ENCODE data around the gene ZSCAN31. TPM values are rescaled to one million over a fixed set of nuclear protein-coding genes. Genes with fewer than 3 reads are reported as not detected.

Gene ZSCAN31
- total and polyA plus RNA-seq, 11 donors: 3.3 to 22.0 (median 9.9) TPM

GRCh38 chr6:28280595-28281287, 55.2 kb downstream of the ZSCAN31 start:
- intact Hi-C loops (cut with DNase I): loop anchor here in 6 of 10 donors (5.0 to 10.0 kb wide), 6 partner anchors 53 to 77 kb away; partner anchors contain the start of genes ZSCAN31 (in 3 of the 6) and ZSCAN9 (in 1 of the 6)
- Histone ChIP-seq H3K27ac (peak overlapping the region in 7 of 12 donors; percentile 29 to 76 (median 68)), H3K4me1 (peaks cover 0 to 18% (median 7%) of the 10 kb centered on the region in 12 donors), H3K4me3 (peak overlapping the region; percentile 59 to 88 (median 74)), H3K36me3 (peaks cover 0 to 45% (median 30%) of the 10 kb centered on the region in 9 donors), H3K27me3 (no peaks in the 10 kb centered on the region), H3K9me3 (peaks cover 0 to 11% (median 0%) of the 10 kb centered on the region in 12 donors)
- 50 to 55% (median 53%) methylated on average over 3 of the region's 3 CpGs for WGBS, 4 donors
- no peak for ATAC-seq
- no peak for DNase-seq
- TF ChIP-seq POLR2A (IDR thresholded peaks at IDR 0.05) (no peak), CTCF (IDR thresholded peaks at IDR 0.05) (no peak)

- Histone ChIP-seq H3K4me1 (peaks cover 0 to 35% (median 7%) of the 10 kb centered on the region in 12 donors), H3K27me3 (no peaks in the 10 kb centered on the region), H3K27ac (no peak overlapping the region), H3K36me3 (peaks cover 0 to 53% (median 38%) of the 10 kb centered on the region in 9 donors), H3K4me3 (no peak overlapping the region), H3K9me3 (peaks cover 0 to 3% (median 0%) of the 10 kb centered on the region in 12 donors)
- ATAC-seq (no peak), DNase-seq (no peak)
- intact Hi-C loops (cut with DNase I): no loop called here
- TF ChIP-seq CTCF (IDR thresholded peaks at IDR 0.05) (no peak), POLR2A (IDR thresholded peaks at IDR 0.05) (no peak)
- 77 to 82% (median 81%) methylated on average over 3 of the region's 3 CpGs for WGBS, 4 donors
Observed at GRCh38 chr6:28277746-28278145, 58.2 kb downstream of the ZSCAN31 start.

GRCh38 chr6:28274888-28275287, 61.1 kb downstream of the ZSCAN31 start:
- Histone ChIP-seq H3K36me3 (peaks cover 0 to 71% (median 49%) of the 10 kb centered on the region in 9 donors), H3K27me3 (no peaks in the 10 kb centered on the region), H3K4me1 (peaks cover 0 to 18% (median 0%) of the 10 kb centered on the region in 12 donors), H3K27ac (peak overlapping the region in 1 of 12 donors; percentile 28), H3K9me3 (no peaks in the 10 kb centered on the region), H3K4me3 (no peak overlapping the region)
- DNase-seq (no peak), ATAC-seq (no peak)
- intact Hi-C loops (cut with DNase I): no loop called here
- TF ChIP-seq CTCF (IDR thresholded peaks at IDR 0.05) (no peak), POLR2A (IDR thresholded peaks at IDR 0.05) (no peak)

Other genes starting within 250 kb of the ZSCAN31 start
- 1 to 10 TPM in 8 of 9 donors, under 1 TPM in 1; 0.48 to 2.9 (median 2.2) TPM for gene ZSCAN16, start 211.5 kb downstream of the ZSCAN31 start, total RNA-seq
- 1 to 10 TPM; 3.4 to 4.9 TPM for gene ZSCAN16, start 211.5 kb downstream of the ZSCAN31 start, polyA plus RNA-seq
- gene ZKSCAN8, start 194.3 kb downstream of the ZSCAN31 start, total RNA-seq: 10 to 100 TPM; 10.6 to 17.7 (median 13.9) TPM
- gene ZKSCAN8, start 194.3 kb downstream of the ZSCAN31 start, polyA plus RNA-seq: 1 to 10 TPM; 3.8 to 4.1 TPM
- 10 to 100 TPM in 2 of 9 donors, 1 to 10 TPM in 7; 6.8 to 12.6 (median 7.9) TPM for gene ZSCAN9, start 110.9 kb downstream of the ZSCAN31 start, total RNA-seq
- gene ZSCAN9, start 110.9 kb downstream of the ZSCAN31 start, polyA plus RNA-seq: 10 to 100 TPM in 1 of 2 donors, 1 to 10 TPM in 1; 5.8 to 10.2 TPM
- 1 to 10 TPM; 2.1 to 5.0 (median 2.5) TPM for gene ZKSCAN4, start 83.9 kb downstream of the ZSCAN31 start, total RNA-seq
- 1 to 10 TPM; 1.5 to 2.2 TPM for gene ZKSCAN4, start 83.9 kb downstream of the ZSCAN31 start, polyA plus RNA-seq
- 1 to 10 TPM; 3.3 to 8.4 (median 5.2) TPM for gene NKAPL, start 76.9 kb downstream of the ZSCAN31 start, total RNA-seq
- 1 to 10 TPM; 5.8 to 7.2 TPM for gene NKAPL, start 76.9 kb downstream of the ZSCAN31 start, polyA plus RNA-seq
- 10 to 100 TPM in 8 of 9 donors, 1 to 10 TPM in 1; 9.8 to 16.4 (median 12.2) TPM for gene ZSCAN26, start 69.0 kb downstream of the ZSCAN31 start, total RNA-seq
- gene ZSCAN26, start 69.0 kb downstream of the ZSCAN31 start, polyA plus RNA-seq: 1 to 10 TPM; 8.1 to 8.3 TPM
- 1 to 10 TPM; 2.5 to 3.8 (median 2.9) TPM for gene PGBD1, start 54.6 kb downstream of the ZSCAN31 start, total RNA-seq
- gene PGBD1, start 54.6 kb downstream of the ZSCAN31 start, polyA plus RNA-seq: 1 to 10 TPM; 1.7 to 4.6 TPM
- gene ZKSCAN3, start 13.8 kb upstream of the ZSCAN31 start, total RNA-seq: 1 to 10 TPM; 2.8 to 7.9 (median 5.6) TPM
- gene ZKSCAN3, start 13.8 kb upstream of the ZSCAN31 start, polyA plus RNA-seq: 1 to 10 TPM; 1.5 to 1.8 TPM
- gene ZSCAN12, start 63.6 kb upstream of the ZSCAN31 start, total RNA-seq: 1 to 10 TPM; 2.1 to 4.0 (median 2.9) TPM
- 1 to 10 TPM in 1 of 2 donors, under 1 TPM in 1; 0.99 to 2.2 TPM for gene ZSCAN12, start 63.6 kb upstream of the ZSCAN31 start, polyA plus RNA-seq
- 1 to 10 TPM in 6 of 9 donors, under 1 TPM in 3; 0.48 to 2.1 (median 1.6) TPM for gene ZSCAN23, start 107.3 kb upstream of the ZSCAN31 start, total RNA-seq
- under 1 TPM; 0.42 to 0.93 TPM for gene ZSCAN23, start 107.3 kb upstream of the ZSCAN31 start, polyA plus RNA-seq
- not detected for gene GPX6, start 179.6 kb upstream of the ZSCAN31 start, total RNA-seq
- gene GPX6, start 179.6 kb upstream of the ZSCAN31 start, polyA plus RNA-seq: not detected
- gene GPX5, start 189.7 kb upstream of the ZSCAN31 start, total RNA-seq: not detected
- gene GPX5, start 189.7 kb upstream of the ZSCAN31 start, polyA plus RNA-seq: not detected